Glutamatergic neuron (in vitro differentiated cells): ENCODE measurements around the gene AUTS2. TPM values are rescaled to one million over a fixed set of nuclear protein-coding genes. Genes with fewer than 3 reads are reported as not detected.

Experiments used
- DNase-seq: peaks from one replicate; pipeline ENCODE4 v3.0.0; 2022
- H3K27ac Mint-ChIP-seq: one replicate; pipeline ENCODE4 v1.8.0; 2020; ENCODE audit warnings: mild to moderate bottlenecking, mixed read lengths, inconsistent platforms; ENCODE audit not compliant: unreplicated experiment
- H3K27me3 Mint-ChIP-seq: one replicate; pipeline ENCODE4 v1.8.0; 2020; ENCODE audit warnings: mild to moderate bottlenecking, moderate library complexity, mixed read lengths, inconsistent platforms; ENCODE audit not compliant: unreplicated experiment
- H3K36me3 Mint-ChIP-seq: one replicate; pipeline ENCODE4 v1.8.0; 2020; ENCODE audit warnings: mild to moderate bottlenecking, mixed read lengths, inconsistent platforms; ENCODE audit not compliant: unreplicated experiment
- H3K4me1 Mint-ChIP-seq: one replicate; pipeline ENCODE4 v1.8.0; 2020; ENCODE audit warnings: mild to moderate bottlenecking, low read depth, mixed read lengths, inconsistent platforms; ENCODE audit not compliant: unreplicated experiment
- H3K4me3 Mint-ChIP-seq: one replicate; pipeline ENCODE4 v1.8.0; 2020; ENCODE audit warnings: mild to moderate bottlenecking, mixed read lengths, inconsistent platforms; ENCODE audit not compliant: unreplicated experiment
- H3K9me3 Mint-ChIP-seq: one replicate; pipeline ENCODE4 v1.8.0; 2020; ENCODE audit warnings: mild to moderate bottlenecking, moderate library complexity, mixed read lengths, inconsistent platforms; ENCODE audit not compliant: unreplicated experiment
- CTCF ChIP-seq: fragments of 200-600 bp; sonication (generic); IDR thresholded peaks from one replicate; pipeline ENCODE4 v1.5.0; 2021; ENCODE audit not compliant: partially characterized antibody, unreplicated experiment
- total RNA-seq: library from RNA; stranded (reverse); fragmentation: NEBNext Ultra II Directional; extraction: Animal tissue kit (Norgen Biotek cat#: 25700); gene quantifications from one replicate; pipeline ENCODE4 v1.2.1, GENCODE V29; 2021; ENCODE audit not compliant: unreplicated experiment

Gene AUTS2
- total RNA-seq, 1 donor from 2014 or later, result 300 TPM

GRCh38 chr7:70711452-70711851 is 1113.2 kb downstream of the AUTS2 start:
- H3K36me3 Mint-ChIP-seq, result peaks cover 6% of the 10 kb centered on the region
- H3K27me3 Mint-ChIP-seq, result no peaks in the 10 kb centered on the region
- H3K4me1 Mint-ChIP-seq, result peaks cover 37% of the 10 kb centered on the region
- peaks cover 6% of the 10 kb centered on the region for H3K9me3 Mint-ChIP-seq
- no peak for TF ChIP-seq CTCF
- no peak overlapping the region for H3K4me3 Mint-ChIP-seq
- no peak for DNase-seq
- H3K27ac Mint-ChIP-seq, result no peak overlapping the region

GRCh38 chr7:70712942-70713341 is 1114.7 kb downstream of the AUTS2 start:
- Mint-ChIP-seq H3K4me3 (no peak overlapping the region), H3K36me3 (peaks cover 6% of the 10 kb centered on the region), H3K4me1 (peaks cover 37% of the 10 kb centered on the region)

GRCh38 chr7:70714506-70715038 is 1116.3 kb downstream of the AUTS2 start:
- Mint-ChIP-seq H3K4me1 (peaks cover 40% of the 10 kb centered on the region), H3K27ac (no peak overlapping the region), H3K36me3 (peaks cover 6% of the 10 kb centered on the region), H3K9me3 (peaks cover 8% of the 10 kb centered on the region), H3K4me3 (no peak overlapping the region), H3K27me3 (peaks cover 5% of the 10 kb centered on the region)
- no peak for DNase-seq
- no peak for TF ChIP-seq CTCF

More at GRCh38 chr7:70712942-70713341, 1114.7 kb downstream of the AUTS2 start:
- peaks cover 3% of the 10 kb centered on the region for H3K27me3 Mint-ChIP-seq
- H3K27ac Mint-ChIP-seq, result no peak overlapping the region
- TF ChIP-seq CTCF, result no peak
- DNase-seq, result no peak
- peaks cover 6% of the 10 kb centered on the region for H3K9me3 Mint-ChIP-seq

- DNase-seq, result no peak
- no peak overlapping the region for H3K4me3 Mint-ChIP-seq
- peaks cover 37% of the 10 kb centered on the region for H3K4me1 Mint-ChIP-seq
- H3K27me3 Mint-ChIP-seq, result peaks cover 5% of the 10 kb centered on the region
- TF ChIP-seq CTCF, result no peak
- H3K36me3 Mint-ChIP-seq, result peaks cover 9% of the 10 kb centered on the region
- peaks cover 14% of the 10 kb centered on the region for H3K9me3 Mint-ChIP-seq
- H3K27ac Mint-ChIP-seq, result no peak overlapping the region
Observed at GRCh38 chr7:70717553-70718329, 1119.5 kb downstream of the AUTS2 start.

GRCh38 chr7:70719125-70719524 is 1120.8 kb downstream of the AUTS2 start:
- TF ChIP-seq CTCF, result no peak
- H3K27ac Mint-ChIP-seq, result no peak overlapping the region

More at GRCh38 chr7:70719125-70719524, 1120.8 kb downstream of the AUTS2 start:
- H3K4me3 Mint-ChIP-seq, result no peak overlapping the region
- no peak for DNase-seq
- peaks cover 14% of the 10 kb centered on the region for H3K9me3 Mint-ChIP-seq
- peaks cover 5% of the 10 kb centered on the region for H3K27me3 Mint-ChIP-seq
- peaks cover 9% of the 10 kb centered on the region for H3K36me3 Mint-ChIP-seq
- H3K4me1 Mint-ChIP-seq, result peaks cover 40% of the 10 kb centered on the region
